NB4 (cell line): ENCODE data around the gene DCBLD2.

Source experiments
- DNase-seq: peaks from one replicate; pipeline ENCODE4 v3.0.0; 2010; ENCODE audit warnings: low read depth
- H3K4me3 ChIP-seq: one replicate; pipeline ENCODE4 v1.5.1; 2011; ENCODE audit warnings: mild to moderate bottlenecking, low read depth, low read length, moderate library complexity
- MAX ChIP-seq: IDR thresholded peaks from 2 replicates; pipeline ENCODE4 v1.6.1; 2011; ENCODE audit warnings: low read depth, low read length
- MYC ChIP-seq: IDR thresholded peaks from 2 replicates; pipeline ENCODE4 v1.6.1; 2011; ENCODE audit warnings: low read depth, low read length
- POLR2A ChIP-seq: IDR thresholded peaks from 2 replicates; pipeline ENCODE4 v1.6.1; 2011; ENCODE audit warnings: mild to moderate bottlenecking; ENCODE audit not compliant: insufficient read length; ENCODE audit errors: extremely low read depth
- TF ChIP-seq, protein P1 (sequence below): IDR thresholded peaks from one replicate; pipeline ENCODE4 v1.5.1; 2012; ENCODE audit warnings: low read depth, low read length

Gene DCBLD2

DNA sequence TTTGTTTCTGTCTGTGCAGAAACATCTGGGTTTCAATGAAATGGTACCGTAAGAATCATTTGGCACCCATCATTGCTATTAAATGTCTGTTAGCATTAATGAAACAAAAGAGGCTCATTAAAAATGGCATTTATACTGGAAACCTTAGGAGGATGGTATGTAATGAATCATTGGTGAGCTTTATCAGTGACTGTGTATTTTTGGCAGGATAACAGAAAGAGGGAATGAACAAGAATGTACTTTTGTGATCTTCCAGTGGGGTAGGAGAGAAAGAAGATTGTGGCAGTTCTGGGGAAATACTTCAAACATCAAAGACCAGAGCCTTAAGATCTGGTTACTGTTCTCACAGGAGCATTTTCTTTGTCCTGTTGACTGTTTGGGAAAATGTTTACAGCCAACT is 4.7 kb upstream of the DCBLD2 start:
- no peak for TF ChIP-seq MYC
- TF ChIP-seq, protein P1, sequence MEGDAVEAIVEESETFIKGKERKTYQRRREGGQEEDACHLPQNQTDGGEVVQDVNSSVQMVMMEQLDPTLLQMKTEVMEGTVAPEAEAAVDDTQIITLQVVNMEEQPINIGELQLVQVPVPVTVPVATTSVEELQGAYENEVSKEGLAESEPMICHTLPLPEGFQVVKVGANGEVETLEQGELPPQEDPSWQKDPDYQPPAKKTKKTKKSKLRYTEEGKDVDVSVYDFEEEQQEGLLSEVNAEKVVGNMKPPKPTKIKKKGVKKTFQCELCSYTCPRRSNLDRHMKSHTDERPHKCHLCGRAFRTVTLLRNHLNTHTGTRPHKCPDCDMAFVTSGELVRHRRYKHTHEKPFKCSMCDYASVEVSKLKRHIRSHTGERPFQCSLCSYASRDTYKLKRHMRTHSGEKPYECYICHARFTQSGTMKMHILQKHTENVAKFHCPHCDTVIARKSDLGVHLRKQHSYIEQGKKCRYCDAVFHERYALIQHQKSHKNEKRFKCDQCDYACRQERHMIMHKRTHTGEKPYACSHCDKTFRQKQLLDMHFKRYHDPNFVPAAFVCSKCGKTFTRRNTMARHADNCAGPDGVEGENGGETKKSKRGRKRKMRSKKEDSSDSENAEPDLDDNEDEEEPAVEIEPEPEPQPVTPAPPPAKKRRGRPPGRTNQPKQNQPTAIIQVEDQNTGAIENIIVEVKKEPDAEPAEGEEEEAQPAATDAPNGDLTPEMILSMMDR, result no peak
- no peak overlapping the region for H3K4me3 ChIP-seq
- no peak for DNase-seq

GRCh38 chr3:98903705-98904481 is 2.4 kb upstream of the DCBLD2 start:
- no peak overlapping the region for H3K4me3 ChIP-seq
- no peak for DNase-seq
- TF ChIP-seq MAX, result no peak
- no peak for TF ChIP-seq POLR2A
- TF ChIP-seq, protein P1, result no peak
- TF ChIP-seq MYC, result no peak

DNA sequence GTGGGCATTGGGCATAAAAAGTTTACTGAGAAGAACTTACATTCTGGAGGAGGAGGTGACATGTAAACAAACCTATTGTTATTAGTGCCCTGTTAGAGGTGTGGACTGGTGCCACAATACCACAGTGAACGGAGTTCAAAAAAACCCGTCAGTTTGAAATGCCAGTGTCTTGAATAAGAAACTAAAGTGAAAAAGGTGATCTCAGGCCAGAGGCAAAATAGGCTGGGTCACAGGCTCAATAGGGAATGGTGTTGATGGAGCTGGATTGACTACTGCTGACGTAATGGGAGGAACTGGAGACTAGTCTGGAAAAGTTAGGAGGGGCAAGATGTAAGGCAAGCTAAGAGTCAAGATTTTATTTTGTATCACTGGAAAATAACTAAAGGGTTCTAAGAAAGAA is 1.6 kb upstream of the DCBLD2 start:
- TF ChIP-seq POLR2A, result no peak
- no peak for TF ChIP-seq MAX
- TF ChIP-seq, protein P1, result no peak
- TF ChIP-seq MYC, result no peak
- H3K4me3 ChIP-seq, result no peak overlapping the region
- no peak for DNase-seq

DNA sequence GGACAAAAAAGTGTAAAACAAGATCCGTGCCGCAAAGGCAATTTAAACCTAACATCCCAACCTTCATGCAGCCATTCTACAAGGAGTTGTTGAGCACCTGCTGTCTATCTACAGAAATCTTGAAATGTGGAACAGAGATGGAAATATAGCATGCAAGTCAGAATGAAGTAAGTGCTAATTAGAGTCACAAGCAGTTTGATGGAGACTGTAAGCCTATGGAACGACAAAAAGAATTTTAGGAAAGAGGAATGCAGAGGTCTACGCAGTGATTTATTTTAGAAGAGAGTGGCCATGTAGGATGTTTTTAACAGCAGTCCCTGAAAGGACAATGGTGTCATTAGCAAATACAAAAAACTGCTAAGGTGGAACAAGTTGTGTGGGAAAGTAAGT is 851 bp upstream of the DCBLD2 start:
- peak overlapping the region; percentile 70 for H3K4me3 ChIP-seq
- no peak for DNase-seq
- TF ChIP-seq MAX, result no peak

DNA sequence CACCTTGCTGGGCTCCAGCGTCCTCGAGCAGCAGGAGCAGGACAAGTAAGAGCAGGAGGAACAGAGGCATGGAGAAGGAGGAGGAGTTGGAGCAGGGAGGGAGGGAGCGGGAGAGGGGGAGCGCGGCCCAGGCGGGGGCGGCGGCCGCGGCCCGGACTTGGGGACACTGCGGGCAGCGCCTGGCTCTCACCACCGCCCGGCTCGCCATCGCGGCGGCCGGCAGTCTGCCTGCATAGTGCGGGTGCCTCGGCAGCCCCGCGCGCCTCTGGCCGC is 440 bp downstream of the DCBLD2 start:
- peak overlapping the region; percentile 68 for H3K4me3 ChIP-seq
- TF ChIP-seq, protein P1, result no peak
- TF ChIP-seq MYC (no peak), MAX (no peak), POLR2A (no peak)
- DNase-seq, result peak; percentile 51

DNA sequence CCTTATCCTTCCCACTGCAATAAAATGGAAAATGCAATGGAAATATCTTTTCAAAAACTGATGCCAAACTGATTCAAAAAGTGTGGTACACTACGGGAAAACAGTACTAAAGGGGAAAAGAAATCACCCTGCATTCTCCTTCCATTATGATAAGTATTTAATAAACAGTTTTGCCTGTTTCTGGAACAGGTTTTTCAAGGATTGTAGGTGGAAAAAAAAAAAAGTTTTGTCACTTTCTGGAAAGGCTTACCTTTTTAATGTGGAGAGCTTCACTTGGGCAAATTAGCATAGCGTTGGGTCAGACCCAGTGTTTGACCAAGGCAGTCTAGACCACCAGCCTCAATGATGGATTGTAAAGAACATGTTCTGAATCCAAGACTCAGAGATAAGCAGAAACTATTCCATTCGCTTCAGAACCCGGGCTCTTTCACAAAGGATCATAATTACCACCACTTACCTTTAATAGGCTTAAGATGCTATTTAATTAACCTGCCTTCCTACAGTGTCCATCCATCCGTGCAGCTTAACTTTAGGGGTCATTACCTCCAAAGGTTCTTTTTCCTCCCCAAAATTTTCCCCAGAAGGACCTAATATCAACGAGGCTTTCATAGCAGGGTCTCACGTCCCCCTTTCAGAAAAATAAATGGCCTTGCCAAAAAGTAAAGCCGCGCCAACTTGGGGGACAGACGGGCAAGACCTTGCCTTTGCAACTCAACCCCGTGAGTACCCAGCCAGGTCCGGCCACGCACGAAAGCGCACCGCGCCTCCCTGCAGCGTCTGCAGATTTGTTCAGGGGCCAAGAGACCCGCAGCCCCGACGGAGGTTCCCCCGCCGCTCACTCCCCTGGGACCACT is 1.0 kb downstream of the DCBLD2 start:
- TF ChIP-seq MAX, result no peak
- TF ChIP-seq MYC, result no peak
- TF ChIP-seq, protein P1, result no peak
- DNase-seq, result no peak
- peak overlapping the region; percentile 68 for H3K4me3 ChIP-seq
